ENCODE results near the gene CPED1.

Gene CPED1

DNA sequence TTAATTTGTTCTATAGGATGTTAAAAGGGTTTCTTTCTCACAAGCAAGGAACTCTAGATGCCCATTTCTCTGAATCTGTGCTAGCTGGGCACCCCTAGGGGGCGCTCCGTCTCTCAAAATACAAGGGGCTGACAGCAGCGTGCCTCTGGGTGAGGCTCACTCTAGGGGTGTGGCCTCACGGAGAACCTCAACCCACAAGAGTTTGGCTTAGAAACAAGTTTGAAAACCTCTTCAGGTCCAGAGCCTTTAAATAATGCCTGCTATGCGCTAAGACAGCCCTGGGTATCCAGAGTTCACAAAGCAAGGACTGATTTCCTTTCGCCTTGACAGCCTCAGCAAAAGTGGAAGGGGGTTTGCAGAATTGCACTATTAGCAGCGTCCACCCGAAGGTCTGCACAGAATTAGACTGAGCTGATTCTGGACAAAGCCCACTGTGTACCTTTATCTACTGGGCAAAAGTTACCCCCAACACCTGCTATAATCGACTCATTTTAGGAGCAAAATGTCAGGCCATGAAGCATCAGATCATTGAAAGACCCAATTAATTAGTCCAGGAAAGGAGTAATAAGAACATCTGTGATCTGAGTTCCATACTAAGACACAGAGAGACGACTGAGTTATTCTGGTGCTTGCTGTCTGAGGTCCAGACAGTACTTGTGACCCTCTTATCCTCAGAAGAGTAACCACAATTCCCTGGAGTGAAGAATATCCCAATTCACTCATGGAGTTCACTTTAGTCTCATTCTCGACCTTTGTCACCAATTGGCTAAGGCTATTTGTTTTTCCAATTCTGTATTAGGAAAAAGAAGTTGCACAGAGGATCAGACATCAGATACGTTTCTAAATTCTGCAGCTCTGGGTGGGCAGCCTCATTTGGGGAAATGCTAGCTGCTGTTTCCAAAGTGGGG is 574 bp upstream of the CPED1 start:
- H3K4me2 ChIP-seq (ENCODE audit: low read depth, low read length): peak overlapping the region; percentile 93
- DNase-seq: peak; percentile 97
- H3K9me2 ChIP-seq (replicated peaks; ENCODE audit: insufficient read depth, low read length): no peaks in the 10 kb centered on the region
- no peaks in the 10 kb centered on the region for H3K9me3 ChIP-seq (replicated peaks; ENCODE audit: insufficient read depth, low read length)
- no peaks in the 10 kb centered on the region for H3K36me3 ChIP-seq (replicated peaks; ENCODE audit: insufficient read depth, low read length)
- no peaks in the 10 kb centered on the region for H3K27me3 ChIP-seq (replicated peaks; ENCODE audit: insufficient read depth, low read length)
- no peaks in the 10 kb centered on the region for H4K20me1 ChIP-seq (ENCODE audit: insufficient read depth, low read length)
- peaks cover 29% of the 10 kb centered on the region for H3K4me1 ChIP-seq (ENCODE audit: low read length)
- H3K9ac ChIP-seq (ENCODE audit: low read length): peak overlapping the region; percentile 1; the same call in 1 of the 2 replicates
- H2AFZ ChIP-seq (ENCODE audit: low read length): peak overlapping the region; percentile 71
- H3K79me2 ChIP-seq (ENCODE audit: low read length): no peaks in the 10 kb centered on the region
- H3K27ac ChIP-seq (ENCODE audit: low read length): peak overlapping the region; percentile 3; the same call in 1 of the 2 replicates
- TF ChIP-seq EZH2 (optimal IDR thresholded peaks at IDR 0.05; ENCODE audit: low read depth, low read length): no peak
- TF ChIP-seq, protein P1, sequence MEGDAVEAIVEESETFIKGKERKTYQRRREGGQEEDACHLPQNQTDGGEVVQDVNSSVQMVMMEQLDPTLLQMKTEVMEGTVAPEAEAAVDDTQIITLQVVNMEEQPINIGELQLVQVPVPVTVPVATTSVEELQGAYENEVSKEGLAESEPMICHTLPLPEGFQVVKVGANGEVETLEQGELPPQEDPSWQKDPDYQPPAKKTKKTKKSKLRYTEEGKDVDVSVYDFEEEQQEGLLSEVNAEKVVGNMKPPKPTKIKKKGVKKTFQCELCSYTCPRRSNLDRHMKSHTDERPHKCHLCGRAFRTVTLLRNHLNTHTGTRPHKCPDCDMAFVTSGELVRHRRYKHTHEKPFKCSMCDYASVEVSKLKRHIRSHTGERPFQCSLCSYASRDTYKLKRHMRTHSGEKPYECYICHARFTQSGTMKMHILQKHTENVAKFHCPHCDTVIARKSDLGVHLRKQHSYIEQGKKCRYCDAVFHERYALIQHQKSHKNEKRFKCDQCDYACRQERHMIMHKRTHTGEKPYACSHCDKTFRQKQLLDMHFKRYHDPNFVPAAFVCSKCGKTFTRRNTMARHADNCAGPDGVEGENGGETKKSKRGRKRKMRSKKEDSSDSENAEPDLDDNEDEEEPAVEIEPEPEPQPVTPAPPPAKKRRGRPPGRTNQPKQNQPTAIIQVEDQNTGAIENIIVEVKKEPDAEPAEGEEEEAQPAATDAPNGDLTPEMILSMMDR (IDR thresholded peaks at IDR 0.05; ENCODE audit: low read length): peak; percentile 100
- H3F3A ChIP-seq (ENCODE audit: insufficient read depth, low read length): peaks cover 37% of the 10 kb centered on the region
- peak overlapping the region; percentile 64 for H3K4me3 ChIP-seq (ENCODE audit: low read length)

DNA sequence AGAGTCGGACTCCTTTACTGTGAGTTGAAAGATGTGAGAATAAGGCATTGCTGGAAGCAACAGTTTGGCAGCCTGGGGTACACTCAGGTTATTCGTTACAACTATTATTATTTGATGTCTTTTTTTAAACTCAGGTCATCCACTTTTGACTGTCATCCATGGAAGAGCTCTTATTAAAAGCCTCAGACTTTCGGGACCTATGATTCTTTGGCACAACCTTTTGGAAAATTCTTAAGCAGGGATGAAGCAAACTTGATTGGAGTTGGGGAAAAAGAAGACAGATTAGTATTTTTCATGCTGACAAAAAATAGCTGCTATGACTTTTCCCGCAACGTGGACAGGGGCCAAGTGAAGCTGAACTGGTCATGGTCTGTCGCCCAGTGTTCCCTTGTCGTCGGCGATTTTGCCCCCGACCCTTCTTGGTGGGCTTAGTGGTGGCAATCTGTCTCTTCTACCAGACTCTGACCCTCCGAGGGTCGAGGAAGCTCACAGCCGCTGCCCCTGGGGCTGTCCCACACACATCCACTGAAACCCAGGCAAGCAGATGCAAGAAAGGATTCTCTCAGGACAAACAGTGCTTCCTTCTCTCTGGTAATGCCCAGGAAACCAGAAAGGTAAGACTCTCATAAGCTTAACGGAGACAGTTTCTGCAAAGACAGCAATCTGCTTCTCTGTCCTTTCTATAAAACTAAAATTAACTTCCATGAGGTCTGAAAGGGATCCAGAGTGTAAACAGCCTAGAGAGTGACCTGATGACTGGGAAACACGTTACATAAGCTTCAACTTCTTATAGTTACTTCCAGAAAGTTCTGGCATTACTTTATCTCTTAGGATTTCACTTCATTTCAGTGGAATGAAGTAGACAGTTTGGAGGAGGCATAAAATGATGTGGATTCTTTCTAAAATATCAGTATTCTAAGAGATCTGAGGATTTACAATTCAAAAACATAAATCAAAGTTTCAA is 1.0 kb downstream of the CPED1 start:
- peak overlapping the region; percentile 32; the same call in 1 of the 2 replicates for H3K27ac ChIP-seq (ENCODE audit: low read length)
- peak overlapping the region; percentile 38; the same call in 1 of the 2 replicates for H3K9ac ChIP-seq (ENCODE audit: low read length)
- H3K4me1 ChIP-seq (ENCODE audit: low read length): peaks cover 29% of the 10 kb centered on the region
- H3K9me2 ChIP-seq (replicated peaks; ENCODE audit: insufficient read depth, low read length): no peaks in the 10 kb centered on the region
- H3K4me2 ChIP-seq (ENCODE audit: low read depth, low read length): peak overlapping the region; percentile 93
- no peaks in the 10 kb centered on the region for H3K27me3 ChIP-seq (replicated peaks; ENCODE audit: insufficient read depth, low read length)
- no peaks in the 10 kb centered on the region for H3K79me2 ChIP-seq (ENCODE audit: low read length)
- no peaks in the 10 kb centered on the region for H4K20me1 ChIP-seq (ENCODE audit: insufficient read depth, low read length)
- H3F3A ChIP-seq (ENCODE audit: insufficient read depth, low read length): peaks cover 37% of the 10 kb centered on the region
- no peaks in the 10 kb centered on the region for H3K36me3 ChIP-seq (replicated peaks; ENCODE audit: insufficient read depth, low read length)
- peak overlapping the region; percentile 71 for H2AFZ ChIP-seq (ENCODE audit: low read length)
- TF ChIP-seq EZH2 (optimal IDR thresholded peaks at IDR 0.05; ENCODE audit: low read depth, low read length): no peak
- no peak for TF ChIP-seq EZH2phosphoT487 (IDR thresholded peaks at IDR 0.05; ENCODE audit: low read length)
- TF ChIP-seq, protein P1 (IDR thresholded peaks at IDR 0.05; ENCODE audit: low read length): no peak
- peak overlapping the region; percentile 64 for H3K4me3 ChIP-seq (ENCODE audit: low read length)
- H3K9me3 ChIP-seq (replicated peaks; ENCODE audit: insufficient read depth, low read length): no peaks in the 10 kb centered on the region
- peak; percentile 44 for DNase-seq

DNA sequence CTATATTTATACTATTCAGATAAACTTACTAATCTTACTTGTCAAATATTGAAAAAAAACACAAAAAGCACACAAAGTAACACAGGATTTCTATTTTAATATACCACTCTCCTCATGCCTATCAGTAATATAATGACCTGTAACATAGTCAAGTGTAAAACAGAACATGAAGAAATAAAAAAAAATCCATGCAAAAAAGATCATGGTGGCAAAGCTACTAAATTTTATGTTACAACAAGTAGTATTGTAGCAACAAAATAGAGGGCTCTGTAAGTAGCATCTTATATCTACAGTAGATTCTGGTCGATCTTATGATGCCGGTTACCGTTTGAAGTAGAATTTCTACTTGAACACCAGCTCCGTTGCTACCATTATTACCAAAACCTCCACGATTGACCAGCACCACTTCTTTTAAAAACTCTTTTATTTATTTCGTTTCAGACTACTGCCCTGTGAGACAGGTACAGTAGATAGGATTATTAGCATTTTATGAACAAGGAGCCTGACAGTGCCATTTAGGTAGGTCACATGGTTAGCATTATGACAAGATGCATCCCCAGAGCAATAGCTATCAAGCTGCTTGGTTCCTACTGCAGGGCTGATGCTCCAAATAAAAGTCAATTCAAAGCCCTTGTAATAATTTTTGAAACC is 2.1 kb downstream of the CPED1 start:
- Histone ChIP-seq H3K9me2 (replicated peaks; ENCODE audit: insufficient read depth, low read length) (no peaks in the 10 kb centered on the region), H3K27ac (ENCODE audit: low read length) (peak overlapping the region; percentile 58; the same call in 1 of the 2 replicates), H3K36me3 (replicated peaks; ENCODE audit: insufficient read depth, low read length) (no peaks in the 10 kb centered on the region), H3K9me3 (replicated peaks; ENCODE audit: insufficient read depth, low read length) (no peaks in the 10 kb centered on the region), H3K9ac (ENCODE audit: low read length) (peak overlapping the region; percentile 13; the same call in 1 of the 2 replicates), H3K4me1 (ENCODE audit: low read length) (peaks cover 36% of the 10 kb centered on the region), H3K4me2 (ENCODE audit: low read depth, low read length) (peak overlapping the region; percentile 93), H3K79me2 (ENCODE audit: low read length) (no peaks in the 10 kb centered on the region), H3K4me3 (ENCODE audit: low read length) (peak overlapping the region; percentile 64), H2AFZ (ENCODE audit: low read length) (0 out of 2 replicates have a peak overlapping the region, but pooled peaks have one; percentile 1), H4K20me1 (ENCODE audit: insufficient read depth, low read length) (no peaks in the 10 kb centered on the region), H3F3A (ENCODE audit: insufficient read depth, low read length) (peaks cover 37% of the 10 kb centered on the region), H3K27me3 (replicated peaks; ENCODE audit: insufficient read depth, low read length) (no peaks in the 10 kb centered on the region)
- DNase-seq: no peak
- no peak for TF ChIP-seq EZH2 (optimal IDR thresholded peaks at IDR 0.05; ENCODE audit: low read depth, low read length)
- TF ChIP-seq, protein P1 (IDR thresholded peaks at IDR 0.05; ENCODE audit: low read length): no peak
- TF ChIP-seq EZH2phosphoT487 (IDR thresholded peaks at IDR 0.05; ENCODE audit: low read length): no peak
